HG03175 (cell line): ENCODE results near the gene ARMH4.

ENCODE experiments used
- ATAC-seq: cut with Tn5 transposase; IDR thresholded peaks from one replicate; pipeline ENCODE4 v1.9.1; 2021; ENCODE audit warnings: mild to moderate bottlenecking, moderate library complexity; ENCODE audit not compliant: unreplicated experiment

Gene ARMH4

GRCh38 chr14:58104808-58105207, 47.2 kb downstream of the ARMH4 start:
- ATAC-seq = no peak

- no peak for ATAC-seq
Measured at GRCh38 chr14:58100735-58101368, 51.2 kb downstream of the ARMH4 start.

- ATAC-seq = no peak
Measured at GRCh38 chr14:58099682-58100081, 52.3 kb downstream of the ARMH4 start.

GRCh38 chr14:58098507-58098906, 53.5 kb downstream of the ARMH4 start:
- ATAC-seq = no peak

- ATAC-seq = no peak
Measured at GRCh38 chr14:58096731-58097130, 55.3 kb downstream of the ARMH4 start.

- ATAC-seq = no peak
Measured at GRCh38 chr14:58091883-58092630, 60.0 kb downstream of the ARMH4 start.

- ATAC-seq = no peak
Measured at GRCh38 chr14:58089612-58090011, 62.4 kb downstream of the ARMH4 start.

- ATAC-seq = no peak
Measured at GRCh38 chr14:58088961-58089360, 63.1 kb downstream of the ARMH4 start.

- no peak for ATAC-seq
Measured at GRCh38 chr14:58085877-58086276, 66.1 kb downstream of the ARMH4 start.

GRCh38 chr14:58082491-58083098, 69.4 kb downstream of the ARMH4 start:
- no peak for ATAC-seq

- ATAC-seq = no peak
Measured at GRCh38 chr14:58082011-58082410, 70.0 kb downstream of the ARMH4 start.

- no peak for ATAC-seq
Measured at GRCh38 chr14:58078471-58078870, 73.5 kb downstream of the ARMH4 start.

GRCh38 chr14:58078068-58078467, 73.9 kb downstream of the ARMH4 start:
- ATAC-seq = no peak

- no peak for ATAC-seq
Measured at GRCh38 chr14:58077621-58078020, 74.4 kb downstream of the ARMH4 start.

- ATAC-seq = no peak
Measured at GRCh38 chr14:58073516-58073915, 78.5 kb downstream of the ARMH4 start.

- peak; percentile 84 for ATAC-seq
Measured at GRCh38 chr14:58072288-58073071, 79.5 kb downstream of the ARMH4 start.

- ATAC-seq = no peak
Measured at GRCh38 chr14:58071341-58071740, 80.7 kb downstream of the ARMH4 start.

GRCh38 chr14:58068306-58068705, 83.7 kb downstream of the ARMH4 start:
- ATAC-seq = no peak

GRCh38 chr14:58066115-58066514, 85.9 kb downstream of the ARMH4 start:
- no peak for ATAC-seq

- ATAC-seq = no peak
Measured at GRCh38 chr14:58061581-58061980, 90.4 kb downstream of the ARMH4 start.

- no peak for ATAC-seq
Measured at GRCh38 chr14:58060898-58061297, 91.1 kb downstream of the ARMH4 start.
